Stimulated activated CD4-positive, alpha-beta T cell treated with anti-CD3 and anti-CD28 coated beads, Interleukin-2, amount 100 ng/mL, for 48 hours (primary cell): Measurements from ENCODE around the gene BCAS4.
A peak's percentile ranks its signal among the peaks of the same experiment; 100 is the strongest.
"Not testable (repeated sequence)": the region's sequence is repeated elsewhere in the genome, so short reads cannot be mapped to it uniquely, and the experiment has no call there.

Experiments used
- DNase-seq, 2 donors: peaks; one replicate each; pipeline ENCODE4 v3.0.0-alpha.2; 2020

The BCAS4 gene

GRCh38 chr20:50771419-50772080 is 23.3 kb upstream of the BCAS4 start:
- not testable (repeated sequence) for DNase-seq

- no peak for DNase-seq
Measured at GRCh38 chr20:50772420-50773185, 22.3 kb upstream of the BCAS4 start.

- DNase-seq, result no peak
Measured at GRCh38 chr20:50774515-50774914, 20.3 kb upstream of the BCAS4 start.

GRCh38 chr20:50776122-50776817 is 18.6 kb upstream of the BCAS4 start:
- DNase-seq, result no peak

- DNase-seq, result no peak
Measured at GRCh38 chr20:50777373-50777772, 17.5 kb upstream of the BCAS4 start.

GRCh38 chr20:50778994-50779393 is 15.9 kb upstream of the BCAS4 start:
- not testable (repeated sequence) for DNase-seq

- no peak for DNase-seq
Measured at GRCh38 chr20:50783390-50783789, 11.5 kb upstream of the BCAS4 start.

- no peak for DNase-seq
Measured at GRCh38 chr20:50783903-50784302, 11.0 kb upstream of the BCAS4 start.

GRCh38 chr20:50784464-50784863 is 10.4 kb upstream of the BCAS4 start:
- DNase-seq, result no peak

- no peak for DNase-seq
Measured at GRCh38 chr20:50786703-50787102, 8.2 kb upstream of the BCAS4 start.

- DNase-seq, result no peak
Measured at GRCh38 chr20:50787181-50787580, 7.7 kb upstream of the BCAS4 start.

- no peak for DNase-seq
Measured at GRCh38 chr20:50788045-50788991, 6.5 kb upstream of the BCAS4 start.

GRCh38 chr20:50789968-50790650 is 4.8 kb upstream of the BCAS4 start:
- DNase-seq, result no peak

GRCh38 chr20:50790651-50791277 is 4.1 kb upstream of the BCAS4 start:
- peak; percentile 74 to 78 for DNase-seq

- no peak for DNase-seq
Measured at GRCh38 chr20:50792708-50793574, 1.9 kb upstream of the BCAS4 start.

- peak; percentile 36 to 49 for DNase-seq
Measured at GRCh38 chr20:50793575-50794016, 1.3 kb upstream of the BCAS4 start.

- no peak for DNase-seq
Measured at GRCh38 chr20:50794181-50794845, 548 bp upstream of the BCAS4 start.

- DNase-seq, result no peak
Measured at GRCh38 chr20:50797142-50797541, 2.3 kb downstream of the BCAS4 start.

- DNase-seq, result no peak
Measured at GRCh38 chr20:50798650-50799049, 3.8 kb downstream of the BCAS4 start.
